AG04450 (cell line): ENCODE results near the gene METTL26. TPM values are rescaled to one million over a fixed set of nuclear protein-coding genes. Genes with fewer than 3 reads are reported as not detected.

Experiments
- CTCF ChIA-PET: fragments of 300-600, 350-600 bp; formaldehyde crosslinking; extraction: SDS; loops from one replicate; lab custom pipeline; 2022; ENCODE audit warnings: antibody characterized with exemption, inconsistent platforms; lab: Charles Lee
- POLR2A ChIA-PET: fragments of 350-600 bp; formaldehyde crosslinking; extraction: SDS; loops from one replicate; lab custom pipeline; 2021; ENCODE audit warnings: antibody characterized with exemption, inconsistent platforms; lab: Yijun Ruan, JAX
- DNase-seq: peaks from one replicate; pipeline ENCODE4 v3.0.0-alpha.2; 2011; ENCODE audit warnings: low read depth, low spot score
- H3K27ac ChIP-seq: one replicate; pipeline ENCODE4 v1.5.1; 2012; ENCODE audit warnings: low read depth, low read length, control low read depth
- H3K27me3 ChIP-seq: one replicate; pipeline ENCODE4 v1.6.0; 2012; ENCODE audit warnings: low read length; ENCODE audit not compliant: control insufficient read depth, insufficient read depth
- H3K4me3 ChIP-seq: 2 replicates; pipeline ENCODE4 v1.5.1; 2011; ENCODE audit warnings: mild to moderate bottlenecking, low read depth, low read length, control low read depth
- H3K9me3 ChIP-seq: 2 replicates; pipeline ENCODE4 v1.5.1; 2012; ENCODE audit warnings: low read length; ENCODE audit not compliant: control insufficient read depth, insufficient read depth
- CTCF ChIP-seq: IDR thresholded peaks from 2 replicates; pipeline ENCODE4 v1.5.1; 2011; ENCODE audit warnings: low read depth, low read length, control low read depth, inconsistent platforms
- polyA plus RNA-seq: library from polyadenylated mRNA; depleted of rRNA; stranded (reverse); fragments of >200 nt; gene quantifications from 2 replicates; pipeline ENCODE4 v1.2.3, GENCODE V29; 2011

METTL26 gene
- polyA plus RNA-seq, 1 experiment = 58.3 TPM

DNA sequence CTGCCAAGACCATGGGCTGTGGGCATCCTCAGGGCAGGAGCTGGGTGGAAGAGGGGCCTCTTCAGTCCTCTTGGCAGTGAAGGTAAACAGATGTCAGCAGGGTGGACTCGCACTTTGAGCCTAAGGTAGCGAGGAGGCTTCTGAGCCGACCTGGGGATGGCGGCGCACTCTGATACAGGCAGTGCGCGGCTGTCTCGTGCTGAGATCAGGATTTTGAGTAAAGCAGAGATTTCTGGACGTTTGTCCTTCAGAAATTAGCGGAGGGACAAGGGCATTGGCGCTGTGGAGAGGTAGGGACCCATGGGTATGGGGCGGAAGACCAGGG lies 39.4 kb downstream of the METTL26 start:
- no peak for DNase-seq

GRCh38 chr16:595942-596735 lies 40.0 kb downstream of the METTL26 start:
- ChIA-PET CTCF (no interaction called here), POLR2A (interaction anchor here (0.6 kb wide), 1 partner anchor 11 kb away, joined by 4 read pairs; no protein-coding TSS in a partner anchor)
- H3K27ac ChIP-seq = no peak overlapping the region
- no peak for TF ChIP-seq CTCF
- H3K27me3 ChIP-seq = no peaks in the 10 kb centered on the region
- peaks cover 8% of the 10 kb centered on the region for H3K9me3 ChIP-seq
- no peak overlapping the region for H3K4me3 ChIP-seq
- DNase-seq = no peak

More for the DNA sequence above, 39.4 kb downstream of the METTL26 start:
- ChIA-PET CTCF (no interaction called here), POLR2A (interaction anchor here (0.6 kb wide), 1 partner anchor 10 kb away, joined by 4 read pairs; no protein-coding TSS in a partner anchor)
- Histone ChIP-seq H3K27me3 (no peaks in the 10 kb centered on the region), H3K9me3 (peaks cover 8% of the 10 kb centered on the region), H3K4me3 (no peak overlapping the region), H3K27ac (no peak overlapping the region)
- TF ChIP-seq CTCF = no peak

- Histone ChIP-seq H3K27ac (no peak overlapping the region), H3K9me3 (peaks cover 8% of the 10 kb centered on the region), H3K4me3 (no peak overlapping the region), H3K27me3 (no peaks in the 10 kb centered on the region)
- TF ChIP-seq CTCF = no peak
- POLR2A ChIA-PET = no interaction called here
- no peak for DNase-seq
- CTCF ChIA-PET = no interaction called here
These were observed 41.0 kb downstream of the METTL26 start for GRCh38 chr16:595094-595528.

GRCh38 chr16:593807-594206 lies 42.3 kb downstream of the METTL26 start:
- ChIA-PET CTCF (no interaction called here), POLR2A (no interaction called here)
- Histone ChIP-seq H3K27me3 (no peaks in the 10 kb centered on the region), H3K9me3 (peaks cover 1% of the 10 kb centered on the region; the same call in 1 of the 2 replicates), H3K27ac (no peak overlapping the region), H3K4me3 (no peak overlapping the region)
- no peak for DNase-seq
- no peak for TF ChIP-seq CTCF

- ChIA-PET CTCF (no interaction called here), POLR2A (no interaction called here)
- H3K27ac ChIP-seq = no peak overlapping the region
- H3K27me3 ChIP-seq = no peaks in the 10 kb centered on the region
- no peak for TF ChIP-seq CTCF
- no peak overlapping the region for H3K4me3 ChIP-seq
- H3K9me3 ChIP-seq = no peaks in the 10 kb centered on the region; the same call in 1 of the 2 replicates
- no peak for DNase-seq
These were observed 42.7 kb downstream of the METTL26 start for GRCh38 chr16:593406-593805.
